IMR-90 (cell line): ENCODE data around the gene RAN.

Source experiments
- BHLHE40 ChIP-seq: fragments of 150-350 bp; IDR thresholded peaks from 2 replicates; pipeline ENCODE4 v1.6.1; 2016; ENCODE audit warnings: mild to moderate bottlenecking, low read depth, low read length
- CEBPB ChIP-seq: IDR thresholded peaks from 2 replicates; pipeline ENCODE4 v1.6.1; 2012; ENCODE audit warnings: low read depth, low read length, improper control_type of control experiment
- CHD1 ChIP-seq: IDR thresholded peaks from 2 replicates; pipeline ENCODE4 v1.6.1; 2012; ENCODE audit warnings: low read depth, low read length, improper control_type of control experiment
- FOS ChIP-seq: fragments of 150-350 bp; IDR thresholded peaks from 2 replicates; pipeline ENCODE4 v1.6.1; 2016; ENCODE audit warnings: low read depth, low read length
- MAFK ChIP-seq: IDR thresholded peaks from 2 replicates; pipeline ENCODE4 v1.6.1; 2012; ENCODE audit warnings: low read depth, low read length, improper control_type of control experiment
- POLR2A ChIP-seq: IDR thresholded peaks from 2 replicates; pipeline ENCODE4 v1.6.1; 2012; ENCODE audit warnings: mild to moderate bottlenecking, low read depth, low read length
- RCOR1 ChIP-seq: IDR thresholded peaks from 2 replicates; pipeline ENCODE4 v1.6.1; 2012; ENCODE audit warnings: mild to moderate bottlenecking, low read length, improper control_type of control experiment; ENCODE audit not compliant: insufficient replicate concordance
- RFX5 ChIP-seq: IDR thresholded peaks from 2 replicates; pipeline ENCODE4 v1.8.0; 2012; ENCODE audit warnings: low read depth, mild to moderate bottlenecking, low read length, moderate library complexity
- TF ChIP-seq, protein P1 (sequence below): conservative IDR thresholded peaks from 2 replicates; pipeline ENCODE4 v1.5.1; 2012; ENCODE audit warnings: mild to moderate bottlenecking, low read depth, low read length, improper control_type of control experiment
- TF ChIP-seq, protein P2 (sequence below): fragments of 150-350 bp; IDR thresholded peaks from 2 replicates; pipeline ENCODE4 v1.6.1; 2017; ENCODE audit warnings: mild to moderate bottlenecking, antibody characterized with exemption, low read length, low read depth

DNA sequence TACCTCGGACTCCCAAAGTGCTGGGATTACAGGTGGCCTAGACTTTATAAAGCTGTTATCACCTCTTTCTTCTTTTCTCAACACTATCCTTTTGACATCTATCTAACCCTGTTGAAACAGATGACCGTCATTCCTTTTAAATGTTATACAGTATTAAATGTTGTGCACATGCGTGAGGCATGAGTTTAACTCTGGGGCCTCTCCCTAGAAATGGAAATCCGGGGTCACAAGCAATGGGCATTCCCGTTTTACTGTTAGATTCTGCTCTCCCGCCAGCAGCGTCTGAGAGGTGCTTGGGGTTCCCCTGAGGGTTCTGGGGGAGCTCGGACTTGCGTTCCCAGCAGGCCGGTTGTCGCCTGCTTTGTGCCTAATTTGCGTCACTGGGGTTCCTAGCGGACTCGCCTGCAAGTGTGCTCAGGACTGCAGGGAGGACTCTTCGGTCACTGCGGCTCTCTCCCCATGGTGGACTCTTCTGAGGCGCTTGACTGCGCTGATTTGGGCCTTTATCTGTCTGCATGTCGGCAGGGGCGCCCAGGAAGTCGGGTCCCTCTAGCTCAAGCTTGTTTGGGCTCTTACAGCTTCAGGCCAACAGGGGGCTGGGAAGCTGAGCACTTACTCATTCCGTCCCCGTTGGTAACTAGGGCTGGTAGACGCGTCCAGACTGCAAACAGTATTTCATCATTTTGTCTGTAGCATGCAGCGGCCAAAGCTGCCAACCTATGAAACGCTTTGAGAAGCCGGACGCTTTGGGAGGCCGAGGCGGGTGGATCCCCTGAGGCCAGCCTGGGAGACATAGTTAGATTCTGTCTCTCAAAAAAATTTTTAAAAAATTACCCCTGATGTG lies 1.2 kb upstream of the RAN start:
- TF ChIP-seq, protein P1, sequence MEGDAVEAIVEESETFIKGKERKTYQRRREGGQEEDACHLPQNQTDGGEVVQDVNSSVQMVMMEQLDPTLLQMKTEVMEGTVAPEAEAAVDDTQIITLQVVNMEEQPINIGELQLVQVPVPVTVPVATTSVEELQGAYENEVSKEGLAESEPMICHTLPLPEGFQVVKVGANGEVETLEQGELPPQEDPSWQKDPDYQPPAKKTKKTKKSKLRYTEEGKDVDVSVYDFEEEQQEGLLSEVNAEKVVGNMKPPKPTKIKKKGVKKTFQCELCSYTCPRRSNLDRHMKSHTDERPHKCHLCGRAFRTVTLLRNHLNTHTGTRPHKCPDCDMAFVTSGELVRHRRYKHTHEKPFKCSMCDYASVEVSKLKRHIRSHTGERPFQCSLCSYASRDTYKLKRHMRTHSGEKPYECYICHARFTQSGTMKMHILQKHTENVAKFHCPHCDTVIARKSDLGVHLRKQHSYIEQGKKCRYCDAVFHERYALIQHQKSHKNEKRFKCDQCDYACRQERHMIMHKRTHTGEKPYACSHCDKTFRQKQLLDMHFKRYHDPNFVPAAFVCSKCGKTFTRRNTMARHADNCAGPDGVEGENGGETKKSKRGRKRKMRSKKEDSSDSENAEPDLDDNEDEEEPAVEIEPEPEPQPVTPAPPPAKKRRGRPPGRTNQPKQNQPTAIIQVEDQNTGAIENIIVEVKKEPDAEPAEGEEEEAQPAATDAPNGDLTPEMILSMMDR = peak; percentile 54
- TF ChIP-seq MAFK (no peak), RCOR1 (no peak), POLR2A (no peak), RFX5 (no peak), BHLHE40 (no peak), CHD1 (no peak), FOS (no peak), CEBPB (peak; percentile 85)
- TF ChIP-seq, protein P2, sequence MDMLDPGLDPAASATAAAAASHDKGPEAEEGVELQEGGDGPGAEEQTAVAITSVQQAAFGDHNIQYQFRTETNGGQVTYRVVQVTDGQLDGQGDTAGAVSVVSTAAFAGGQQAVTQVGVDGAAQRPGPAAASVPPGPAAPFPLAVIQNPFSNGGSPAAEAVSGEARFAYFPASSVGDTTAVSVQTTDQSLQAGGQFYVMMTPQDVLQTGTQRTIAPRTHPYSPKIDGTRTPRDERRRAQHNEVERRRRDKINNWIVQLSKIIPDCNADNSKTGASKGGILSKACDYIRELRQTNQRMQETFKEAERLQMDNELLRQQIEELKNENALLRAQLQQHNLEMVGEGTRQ = no peak
